Type B pancreatic cell (in vitro differentiated cells): ENCODE data around the gene PRKCG. TPM values are rescaled to one million over a fixed set of nuclear protein-coding genes. Genes with fewer than 3 reads are reported as not detected.
A peak's percentile ranks its signal among the peaks of the same experiment; 100 is the strongest.
"Not testable (repeated sequence)": the region's sequence is repeated elsewhere in the genome, so short reads cannot be mapped to it uniquely, and the experiment has no call there.

ENCODE experiments used
- DNase-seq: peaks from one replicate; pipeline ENCODE4 v3.0.0; 2021; ENCODE audit warnings: mixed read lengths; ENCODE audit not compliant: unreplicated experiment; ENCODE audit errors: extremely low spot score
- H3K27ac Mint-ChIP-seq: 2 replicates; pipeline ENCODE4 v1.8.0; 2021; ENCODE audit warnings: mild to moderate bottlenecking, mixed read lengths
- H3K27me3 Mint-ChIP-seq: 2 replicates; pipeline ENCODE4 v1.8.0; 2021; ENCODE audit warnings: mixed read lengths
- H3K36me3 Mint-ChIP-seq: 2 replicates; pipeline ENCODE4 v1.8.0; 2021; ENCODE audit warnings: mixed read lengths
- H3K4me1 Mint-ChIP-seq: one replicate; pipeline ENCODE4 v1.8.0; 2021; ENCODE audit warnings: mixed read lengths; ENCODE audit not compliant: unreplicated experiment
- H3K4me3 Mint-ChIP-seq: 2 replicates; pipeline ENCODE4 v1.8.0; 2021; ENCODE audit warnings: mild to moderate bottlenecking, mixed read lengths
- H3K9me3 Mint-ChIP-seq: 2 replicates; pipeline ENCODE4 v1.8.0; 2021; ENCODE audit warnings: mixed read lengths
- CTCF ChIP-seq: fragments of 200-600 bp; sonication (generic); conservative IDR thresholded peaks from 2 replicates; pipeline ENCODE4 v1.5.0; 2021; ENCODE audit warnings: antibody characterized with exemption, mild to moderate bottlenecking
- long read RNA-seq: library from polyadenylated mRNA; unstranded; transcript quantifications from one replicate; pipeline ENCODE4 v2.0.0, GENCODE V29; 2020
- total RNA-seq: library from RNA; stranded (reverse); gene quantifications from 2 replicates; pipeline ENCODE4 v1.2.1, GENCODE V29; 2021; ENCODE audit warnings: low replicate concordance

Gene PRKCG
- 2.4 and 3.1 TPM in 2 replicates for total RNA-seq
- long read RNA-seq: 0 reads

DNA sequence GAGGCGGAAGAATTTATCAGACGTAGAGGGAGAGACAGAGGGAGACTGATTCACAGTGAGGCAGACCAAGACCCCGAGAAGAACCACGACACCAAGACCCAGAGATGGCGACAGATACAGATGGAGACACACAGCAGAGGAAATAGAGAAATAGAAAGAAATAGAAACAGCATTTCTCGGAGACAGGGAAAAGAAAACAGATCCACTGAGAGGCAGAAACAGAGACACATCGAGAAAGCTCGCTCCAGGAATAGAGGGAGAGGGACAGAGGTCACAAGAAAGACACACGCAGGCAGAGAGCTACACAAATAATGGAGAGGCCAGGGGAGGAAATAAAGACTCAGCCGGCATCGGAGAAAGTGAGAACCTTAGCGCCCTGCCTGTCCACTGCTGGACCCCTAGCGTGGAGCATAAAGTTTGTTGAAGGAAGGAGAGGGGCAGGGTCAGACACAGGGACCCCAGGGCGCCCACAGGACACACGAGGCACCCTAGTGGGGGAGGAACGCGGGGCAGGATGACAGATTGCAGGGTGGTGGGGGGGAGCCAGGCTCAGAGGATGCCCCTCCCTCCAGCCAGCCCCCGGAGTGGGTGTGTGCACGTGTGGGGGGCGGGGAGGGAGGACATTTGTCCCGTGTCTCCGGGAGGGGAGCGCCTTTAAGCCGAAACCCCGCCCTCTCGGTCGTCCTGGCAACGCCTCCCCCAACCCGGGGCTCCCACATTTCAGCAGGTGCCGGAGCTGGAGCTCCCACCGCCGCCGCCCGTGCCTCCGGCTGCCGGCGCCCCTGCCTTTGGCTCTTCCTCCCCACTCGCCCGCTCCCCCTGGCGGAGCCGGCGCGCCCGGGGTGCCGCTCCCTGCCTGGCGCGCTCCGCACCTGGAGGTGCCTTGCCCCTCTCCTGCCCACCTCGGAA is at the start of gene PRKCG:
Gene PRKCG, plus strand, starts transcription at position 716 of the 909 bp plus-strand sequence. CDS start 298 bp downstream, outside the sequence.
- Mint-ChIP-seq H3K4me1 (peaks cover 11% of the 10 kb centered on the region), H3K36me3 (peaks cover 4% of the 10 kb centered on the region), H3K27ac (no peak within 1 kb of the TSS), H3K4me3 (peak within 1 kb of the TSS; percentile 45), H3K9me3 (no peaks in the 10 kb centered on the region), H3K27me3 (peaks cover 36% of the 10 kb centered on the region)
- no peak for DNase-seq
- peak; percentile 61 for TF ChIP-seq CTCF

DNA sequence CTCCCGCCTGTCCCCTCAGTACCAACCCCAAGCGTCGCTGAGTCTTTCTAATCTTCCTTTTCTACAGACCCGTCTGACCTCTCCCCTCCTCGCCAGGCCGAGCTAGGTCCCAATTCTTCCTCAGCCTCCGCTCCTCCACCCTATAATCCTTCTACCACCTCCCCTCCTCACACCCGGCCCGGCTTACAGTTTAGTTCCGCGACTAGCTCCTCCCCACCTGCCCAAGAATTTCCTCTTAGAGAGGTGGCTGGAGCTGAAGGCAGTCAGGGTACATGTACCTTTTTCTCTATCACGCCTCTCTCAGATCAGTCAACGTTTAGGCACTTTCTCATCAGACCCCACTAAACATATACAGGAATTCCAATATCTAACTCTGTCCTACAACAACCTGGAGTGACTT is 49.1 kb upstream of the PRKCG start:
- not testable (repeated sequence) for H3K4me1 Mint-ChIP-seq, DNase-seq, H3K36me3 Mint-ChIP-seq, H3K27ac Mint-ChIP-seq, H3K9me3 Mint-ChIP-seq
- peak overlapping the region; percentile 49 for H3K4me3 Mint-ChIP-seq
- H3K27me3 Mint-ChIP-seq: peaks cover 80% of the 10 kb centered on the region

- not testable (repeated sequence) for DNase-seq, H3K9me3 Mint-ChIP-seq, H3K36me3 Mint-ChIP-seq, H3K4me3 Mint-ChIP-seq
- Mint-ChIP-seq H3K4me1 (peaks cover 11% of the 10 kb centered on the region), H3K27me3 (peaks cover 45% of the 10 kb centered on the region), H3K27ac (peak overlapping the region; percentile 90)
These were observed 43.6 kb upstream of the PRKCG start for GRCh38 chr19:53838446-53838845.

DNA sequence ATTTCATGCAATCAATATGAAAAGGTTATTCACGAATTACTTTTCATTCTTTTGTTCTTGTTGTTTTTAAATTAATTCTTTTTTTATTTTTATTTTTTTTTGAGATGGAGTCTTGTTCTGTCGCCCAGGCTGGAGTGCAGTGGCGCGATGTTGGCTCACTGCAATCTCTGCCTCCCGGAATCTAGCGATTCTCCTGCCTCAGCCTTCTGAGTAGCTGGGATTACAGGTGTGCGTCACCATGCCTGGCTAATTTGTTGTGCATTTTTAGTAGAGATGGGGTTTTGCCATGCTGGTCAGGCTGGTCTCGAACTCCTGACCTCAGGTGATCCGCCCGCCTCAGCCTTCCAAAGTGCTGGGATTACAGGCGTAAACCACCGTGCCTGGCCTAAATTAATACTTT is 41.8 kb upstream of the PRKCG start:
- not testable (repeated sequence) for H3K27ac Mint-ChIP-seq, H3K9me3 Mint-ChIP-seq, H3K36me3 Mint-ChIP-seq, H3K4me3 Mint-ChIP-seq, DNase-seq
- Mint-ChIP-seq H3K27me3 (peaks cover 27% of the 10 kb centered on the region), H3K4me1 (peaks cover 11% of the 10 kb centered on the region)

GRCh38 chr19:53840914-53841313 is 41.1 kb upstream of the PRKCG start:
- not testable (repeated sequence) for H3K9me3 Mint-ChIP-seq, DNase-seq, H3K36me3 Mint-ChIP-seq, H3K27ac Mint-ChIP-seq, H3K4me3 Mint-ChIP-seq
- peaks cover 11% of the 10 kb centered on the region for H3K4me1 Mint-ChIP-seq
- H3K27me3 Mint-ChIP-seq: peaks cover 22% of the 10 kb centered on the region

DNA sequence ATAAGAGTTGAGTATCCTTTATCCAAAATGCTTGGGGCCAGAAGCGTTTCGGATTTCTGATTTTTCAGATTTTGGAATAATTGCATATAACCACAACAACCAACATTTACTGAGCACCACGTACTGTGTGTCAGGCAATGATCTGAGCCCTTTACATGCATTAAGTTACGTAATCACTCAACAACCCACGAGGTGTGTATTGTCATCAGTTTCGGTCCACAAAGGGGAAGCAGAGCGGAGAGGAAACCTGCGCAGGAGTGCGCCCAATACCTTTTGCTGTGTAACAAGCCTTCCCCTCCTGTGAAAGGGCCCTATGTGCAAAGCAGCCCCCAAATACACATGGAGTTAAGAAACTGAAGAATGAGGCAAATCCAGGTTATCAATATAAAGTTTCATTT is 37.1 kb upstream of the PRKCG start:
- no peaks in the 10 kb centered on the region for H3K36me3 Mint-ChIP-seq
- no peak for DNase-seq
- no peaks in the 10 kb centered on the region for H3K9me3 Mint-ChIP-seq
- peaks cover 9% of the 10 kb centered on the region for H3K27me3 Mint-ChIP-seq
- H3K4me3 Mint-ChIP-seq: no peak overlapping the region
- peaks cover 10% of the 10 kb centered on the region for H3K4me1 Mint-ChIP-seq
- no peak overlapping the region for H3K27ac Mint-ChIP-seq
- TF ChIP-seq CTCF: no peak

DNA sequence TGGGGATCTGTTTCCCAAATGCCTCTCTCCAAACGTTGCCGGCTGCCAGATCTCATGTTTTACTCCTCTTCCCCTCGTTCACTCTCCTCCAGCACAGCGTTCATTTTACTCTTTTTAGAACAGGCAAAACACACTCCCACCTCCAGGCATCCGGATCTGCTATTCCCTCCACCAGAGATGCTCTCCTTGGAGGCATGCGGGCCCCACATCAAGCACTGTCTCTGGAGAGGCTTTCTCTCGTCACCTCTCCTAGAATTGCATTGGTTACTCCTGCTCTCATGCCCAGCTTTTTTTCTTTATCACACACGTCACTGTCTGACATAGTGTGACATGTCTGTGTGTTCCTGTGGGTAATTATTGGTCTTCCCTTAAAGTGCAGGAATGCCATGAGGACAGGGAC is 34.4 kb upstream of the PRKCG start:
- TF ChIP-seq CTCF: no peak
- peaks cover 4% of the 10 kb centered on the region for H3K4me1 Mint-ChIP-seq
- H3K27me3 Mint-ChIP-seq: peaks cover 6% of the 10 kb centered on the region
- H3K27ac Mint-ChIP-seq: no peak overlapping the region
- H3K36me3 Mint-ChIP-seq: no peaks in the 10 kb centered on the region
- H3K4me3 Mint-ChIP-seq: no peak overlapping the region
- H3K9me3 Mint-ChIP-seq: no peaks in the 10 kb centered on the region
- no peak for DNase-seq
